Muscle of back (tissue), 11 donors: ENCODE data around the gene SH3GL3. TPM values are rescaled to one million over a fixed set of nuclear protein-coding genes. Genes with fewer than 3 reads are reported as not detected.

Source experiments
- DNase-seq, 3 donors: peaks; one replicate each; pipeline versions ENCODE4 v3.0.0 to v3.0.0-alpha.2; 2013
- polyA plus RNA-seq, 10 donors: library from polyadenylated mRNA; unstranded; fragments of 120-200 nt; gene quantifications; one replicate each; pipeline ENCODE4 v1.2.1, GENCODE V29; 2013; ENCODE audit not compliant: insufficient read length in 10 of 10

The SH3GL3 gene
- polyA plus RNA-seq, 10 donors: 8.1 to 17.6 (median 11.6) TPM

- DNase-seq: no peak
Measured at GRCh38 chr15:83503595-83504364, 56.6 kb downstream of the SH3GL3 start.

GRCh38 chr15:83504365-83504764, 57.2 kb downstream of the SH3GL3 start:
- DNase-seq: no peak

GRCh38 chr15:83510001-83510400, 62.9 kb downstream of the SH3GL3 start:
- DNase-seq: no peak

- DNase-seq: no peak
Measured at GRCh38 chr15:83512459-83512858, 65.3 kb downstream of the SH3GL3 start.

DNA sequence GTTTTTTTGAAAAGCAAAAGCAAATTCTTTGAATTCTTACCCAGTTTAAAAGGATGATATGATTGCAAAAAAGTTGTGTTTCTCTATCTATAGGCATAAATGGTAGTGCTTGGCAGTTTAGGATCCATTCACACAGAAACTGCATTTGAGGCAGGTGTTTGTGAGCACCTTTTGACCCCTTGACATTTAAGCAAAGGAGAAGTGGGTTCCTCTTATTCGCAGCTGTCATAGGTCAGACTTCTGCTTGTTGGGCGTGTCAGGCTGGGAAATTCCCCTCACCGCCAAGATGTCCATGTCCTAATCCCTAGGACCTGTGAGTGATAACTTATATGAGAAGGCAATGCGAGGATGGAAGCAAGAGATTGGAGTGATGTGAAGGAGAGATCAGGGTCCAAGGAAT, 67.4 kb downstream of the SH3GL3 start:
- no peak for DNase-seq

DNA sequence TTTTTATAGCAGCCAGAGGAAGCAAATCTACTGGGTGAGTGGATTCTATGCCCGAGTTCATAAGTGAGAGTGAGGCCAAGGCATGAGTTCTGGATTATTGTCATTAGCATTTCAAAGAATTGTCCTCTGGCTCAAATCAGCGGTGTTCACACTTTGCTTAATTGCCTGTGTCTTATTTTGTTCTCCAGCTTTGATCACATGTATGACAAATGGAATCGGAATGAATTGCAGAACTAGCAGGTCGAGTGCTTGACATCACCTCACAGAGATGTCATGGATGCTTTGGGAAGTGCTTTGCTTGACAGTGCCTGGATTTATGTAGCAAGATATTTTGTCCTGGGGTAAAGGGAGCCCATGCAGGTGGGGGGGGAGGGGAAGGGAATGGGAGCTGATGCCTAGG, 68.0 kb downstream of the SH3GL3 start:
- no peak for DNase-seq

- peak in 1 of 3 donors; percentile 5 for DNase-seq
Measured at GRCh38 chr15:83516935-83517334, 69.8 kb downstream of the SH3GL3 start.

- no peak for DNase-seq
Measured at GRCh38 chr15:83526319-83526718, 79.2 kb downstream of the SH3GL3 start.

DNA sequence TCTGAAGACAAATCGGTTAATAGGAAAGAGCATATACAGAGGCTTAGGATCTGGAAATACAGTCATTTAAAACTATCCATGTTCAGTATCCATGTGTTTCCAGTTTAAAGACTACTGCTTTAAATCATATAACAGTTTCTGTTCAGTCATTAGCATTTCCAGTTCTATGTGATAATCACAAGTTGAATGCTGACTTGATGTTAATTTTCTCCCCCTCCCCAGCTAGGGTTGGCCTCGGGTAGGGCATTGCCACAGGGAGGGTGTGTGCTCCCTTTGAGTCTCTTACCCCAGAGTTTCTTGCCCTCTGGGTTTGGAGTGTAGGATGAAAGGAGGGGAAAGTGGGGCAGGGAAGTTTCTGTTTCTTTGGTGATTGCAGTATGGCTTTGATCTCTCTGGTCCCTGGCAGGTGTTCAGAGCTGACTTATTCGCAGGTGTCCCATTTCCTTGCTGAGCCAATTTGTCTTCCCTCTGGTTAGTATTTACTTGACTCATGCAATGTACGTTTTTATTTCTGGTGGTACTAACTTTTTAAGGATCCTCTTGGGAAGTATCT, 86.3 kb downstream of the SH3GL3 start:
- DNase-seq: no peak

- no peak for DNase-seq
Measured at GRCh38 chr15:83537606-83538005, 90.5 kb downstream of the SH3GL3 start.

DNA sequence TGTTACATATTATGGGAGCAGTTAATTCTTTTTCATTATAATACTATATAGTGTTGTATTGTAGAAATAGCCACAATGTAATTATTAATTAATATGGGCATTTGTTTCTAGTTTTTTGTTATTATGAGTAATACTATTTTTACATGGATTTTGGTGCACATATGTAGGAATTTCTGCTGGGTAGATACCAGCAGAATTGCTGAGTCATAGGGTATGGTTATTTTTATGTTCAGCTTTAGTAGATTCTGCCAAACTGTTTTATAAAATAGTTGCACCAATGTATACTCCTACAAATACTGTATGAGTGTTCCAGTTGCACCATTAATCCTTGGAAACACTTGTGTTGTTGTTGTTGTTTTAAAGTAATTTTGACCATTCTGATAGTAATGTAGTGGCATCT, 91.5 kb downstream of the SH3GL3 start:
- no peak for DNase-seq

DNA sequence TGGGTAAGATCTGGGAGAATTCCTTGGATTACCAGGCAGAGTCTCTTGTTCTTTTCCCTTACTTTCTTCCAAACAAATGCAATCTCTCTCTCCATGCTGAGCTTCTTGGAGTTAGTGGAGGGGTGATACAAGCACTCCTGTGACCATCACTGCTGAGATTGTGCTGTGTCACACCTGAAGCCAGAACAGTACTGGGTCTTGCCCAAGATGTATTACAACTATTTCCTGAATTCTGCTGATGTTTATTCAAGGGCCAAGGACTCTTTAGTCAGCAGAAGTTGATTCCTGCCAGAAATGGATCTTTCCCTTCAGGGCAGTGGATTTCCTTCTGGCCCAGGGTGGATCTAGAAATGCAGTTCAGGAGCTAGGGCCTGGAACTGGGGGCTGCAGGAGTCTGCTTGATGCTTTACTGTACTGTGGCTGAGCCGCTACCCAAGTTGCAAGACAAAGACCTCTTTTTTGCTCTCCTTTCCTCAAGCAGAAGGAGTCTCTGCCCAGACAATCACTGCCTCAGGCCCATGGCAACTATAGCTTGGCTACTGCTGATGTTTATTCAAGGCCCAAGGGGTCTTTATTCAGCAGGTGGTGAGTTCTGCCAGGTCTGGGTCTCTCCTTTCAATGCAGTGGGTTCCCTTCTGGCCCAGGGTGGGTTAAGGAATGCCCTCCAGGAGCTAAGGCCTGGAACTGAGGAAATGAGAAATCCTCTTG, 98.8 kb downstream of the SH3GL3 start:
- no peak for DNase-seq

DNA sequence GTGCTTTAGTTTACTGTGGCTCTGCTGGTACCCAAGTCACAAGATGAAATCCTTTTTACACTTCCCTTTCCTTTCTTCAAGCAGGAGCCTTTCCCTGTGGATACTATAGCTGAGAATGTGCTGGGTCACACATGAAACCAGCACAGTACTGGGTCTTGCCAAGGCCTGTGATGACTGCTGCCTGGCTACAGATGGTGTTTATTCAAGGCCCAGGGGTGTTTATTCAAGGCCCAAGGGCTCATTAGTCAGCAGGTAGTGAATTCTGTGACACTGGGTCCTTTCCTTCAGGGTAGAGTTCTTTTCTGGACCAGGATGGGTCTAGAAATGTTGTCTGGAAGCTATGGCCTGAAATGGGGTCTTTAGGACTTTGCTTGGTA, 99.4 kb downstream of the SH3GL3 start:
- DNase-seq: no peak

DNA sequence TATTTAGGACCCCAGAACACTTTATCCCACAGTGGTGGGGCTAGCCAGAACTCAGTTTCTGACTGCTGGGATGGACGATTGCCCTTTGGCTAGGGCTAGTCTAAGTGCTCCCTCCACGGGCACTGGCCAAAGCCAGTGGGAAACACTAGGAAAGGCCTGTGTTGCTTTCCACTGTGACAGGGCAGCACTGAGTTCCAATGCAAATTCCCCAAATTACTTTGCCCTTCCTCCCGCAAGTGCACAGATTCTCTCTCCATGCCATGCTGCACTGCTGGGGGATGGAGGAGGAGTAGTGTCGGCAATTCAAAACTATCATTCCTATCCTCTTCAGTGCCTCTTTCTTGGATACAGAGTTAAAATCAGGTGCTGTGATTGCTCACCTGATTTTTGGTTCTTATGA, 100.0 kb downstream of the SH3GL3 start:
- no peak for DNase-seq

DNA sequence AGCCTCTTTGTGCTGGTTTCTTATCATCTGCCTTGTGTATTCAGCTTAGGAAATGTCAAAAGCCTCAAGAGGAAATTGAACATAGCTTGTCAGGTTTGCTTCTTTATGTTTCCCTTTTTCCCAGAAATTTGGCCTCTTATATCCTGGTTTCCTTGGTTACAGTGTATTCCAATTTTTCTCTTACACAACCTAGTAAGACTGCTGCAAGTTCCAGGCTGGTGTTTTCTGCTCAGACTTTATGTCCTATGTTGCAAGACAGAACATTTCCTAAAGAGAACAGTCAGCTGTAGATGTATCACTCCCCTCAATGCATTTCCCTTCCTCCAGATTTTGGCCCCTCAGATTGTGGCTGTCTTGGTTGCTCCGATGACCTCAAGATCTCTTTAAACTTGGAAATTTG, 102.5 kb downstream of the SH3GL3 start:
- DNase-seq: peak; percentile 14 to 69 (median 30)

- DNase-seq: no peak
Measured at GRCh38 chr15:83554558-83554957, 107.4 kb downstream of the SH3GL3 start.

DNA sequence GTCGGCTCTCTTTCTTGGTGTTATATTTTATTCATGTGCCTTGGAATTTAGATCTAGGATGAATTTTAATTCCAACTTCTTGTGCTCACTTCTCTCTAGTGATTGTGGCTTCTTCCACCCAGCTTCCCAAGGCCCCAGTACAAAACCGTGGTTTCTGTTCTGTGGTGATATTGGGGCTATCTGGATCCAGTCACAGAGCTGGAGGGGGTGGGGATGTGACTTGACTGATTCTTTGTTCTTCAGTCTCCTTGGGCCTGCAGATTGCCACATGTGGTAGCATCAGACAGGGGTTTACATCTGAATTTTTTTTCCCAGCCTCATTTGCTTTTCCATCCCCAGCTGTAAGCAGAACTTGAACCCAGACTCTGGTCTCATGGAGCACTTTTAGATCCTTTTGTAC, 108.2 kb downstream of the SH3GL3 start:
- DNase-seq: no peak

- no peak for DNase-seq
Measured at GRCh38 chr15:83556068-83556467, 108.9 kb downstream of the SH3GL3 start.

DNA sequence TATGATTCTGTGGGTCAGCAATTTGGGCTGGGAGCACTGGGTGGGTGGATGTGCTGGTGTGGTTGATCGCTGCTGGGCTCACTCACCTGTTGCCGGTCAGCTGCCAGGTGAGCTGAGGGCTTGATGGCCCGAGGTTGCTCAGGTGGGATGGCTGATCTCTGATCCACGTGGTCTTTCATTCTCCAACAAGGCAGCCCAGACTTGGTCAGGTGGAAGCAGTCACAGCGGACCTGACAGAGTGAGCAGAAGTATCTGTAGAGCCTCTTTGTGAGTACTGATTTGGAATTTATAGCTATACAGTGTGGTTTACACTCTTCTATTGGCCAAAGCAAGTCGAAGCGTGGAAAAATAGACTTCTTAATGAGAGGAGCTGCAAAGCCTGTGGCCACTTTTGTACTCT, 109.6 kb downstream of the SH3GL3 start:
- no peak for DNase-seq

- no peak for DNase-seq
Measured at GRCh38 chr15:83558146-83558545, 111.0 kb downstream of the SH3GL3 start.

- DNase-seq: peak; percentile 60 to 86 (median 78)
Measured at GRCh38 chr15:83559310-83559966, 112.3 kb downstream of the SH3GL3 start.

DNA sequence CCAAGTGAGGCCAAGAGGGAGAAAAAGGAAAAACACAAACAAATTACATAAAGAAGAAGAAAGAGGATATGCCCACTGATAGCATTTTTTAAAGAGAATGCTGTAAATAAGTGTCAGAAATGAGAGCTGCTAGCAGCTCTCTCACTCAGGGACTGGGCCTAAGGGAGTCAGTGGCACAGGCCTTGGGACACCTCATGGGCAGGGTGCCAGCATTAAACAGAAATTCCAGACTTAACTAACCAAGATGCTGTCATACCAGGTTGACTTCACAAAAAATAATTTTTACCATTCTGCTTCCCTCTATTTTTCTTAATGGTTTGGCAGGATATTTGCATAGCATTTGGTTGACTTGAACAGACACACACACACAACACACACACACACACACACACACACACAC, 114.5 kb downstream of the SH3GL3 start:
- no peak for DNase-seq

DNA sequence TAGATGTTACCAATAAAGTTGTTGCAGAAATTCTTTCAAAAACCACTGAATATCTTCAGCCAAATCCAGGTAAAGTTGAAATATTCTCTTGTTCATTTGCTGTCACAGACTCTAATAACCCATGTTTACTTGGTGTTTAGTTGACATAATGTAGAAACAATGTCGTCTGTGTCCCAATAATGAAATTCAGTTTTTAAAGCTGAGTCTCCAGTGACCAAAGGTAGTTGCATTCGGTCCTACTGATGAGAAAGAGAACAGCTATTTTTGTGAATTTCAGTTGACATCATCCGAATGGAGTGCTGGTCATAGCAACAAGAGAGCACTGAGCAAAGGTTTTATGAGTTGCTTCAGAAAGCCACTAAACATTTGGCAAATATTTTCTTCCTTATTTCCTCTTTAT, 118.0 kb downstream of the SH3GL3 start:
- DNase-seq: no peak
